K562 (cell line): ENCODE data around the gene PHF24. TPM values are rescaled to one million over a fixed set of nuclear protein-coding genes. Genes with fewer than 3 reads are reported as not detected.

ENCODE experiments used
- ATAC-seq: fragments of 200-7000 bp; cut with Tn5 transposase; 3 replicates; pipeline ENCODE4 v1.9.1; 2020; ENCODE audit warnings: moderate library complexity
- BruUV-seq: library from RNA; stranded (reverse); fragments of 400-500 nt; replicated peaks from 2 replicates; lab custom pipeline; 2021; lab: Mats Ljungman, UMichigan
- CTCF ChIA-PET: fragments of 300-600 bp; formaldehyde crosslinking; extraction: SDS; loops from one replicate; lab custom pipeline; 2021; ENCODE audit warnings: low intra/inter-chr PET ratio; lab: Yijun Ruan, JAX
- POLR2A ChIA-PET: fragments of 300-600, 350-650 bp; sonication (Branson Sonifier 250); formaldehyde crosslinking; extraction: SDS; loops from one replicate; lab custom pipeline; 2021; ENCODE audit warnings: antibody characterized with exemption, inconsistent platforms; lab: Yijun Ruan, JAX
- DNase-seq, 4 experiments: peaks; one replicate each; pipeline versions ENCODE4 v3.0.0 to v3.0.0-alpha.2; 2011 to 2018; ENCODE audit warnings: low spot score in 3 of 4, mixed read lengths in 3 of 4; ENCODE audit errors: extremely low read depth in 1 of 4
- FAIRE-seq: peaks from 2 replicates; lab custom pipeline; 2011; peaks lifted over from hg19 to GRCh38; lab: Jason Lieb, UNC
- H2AFZ ChIP-seq: 2 replicates; pipeline ENCODE4 v1.6.0; 2011; ENCODE audit warnings: low read depth, low read length, control low read depth, inconsistent platforms
- H3K27ac ChIP-seq: fragments of 200-600 bp; 3 replicates; pipeline ENCODE4 v1.8.0; 2011; ENCODE audit warnings: low read depth, mild to moderate bottlenecking, control low read depth, inconsistent platforms, low read length, moderate library complexity, mixed read lengths; ENCODE audit errors: extremely low read depth
- H3K27me3 ChIP-seq, 2 experiments: fragments of 300-600 bp in 1 of 2; 2 replicates in 1 of 2; 3 replicates in 1 of 2; pipeline versions ENCODE4 v1.6.0 to v1.8.0; 2011; ENCODE audit warnings: inconsistent platforms in 2 of 2, low read length in 2 of 2, mild to moderate bottlenecking in 1 of 2, mixed read lengths in 1 of 2, moderate library complexity in 1 of 2; ENCODE audit not compliant: control insufficient read depth in 2 of 2, insufficient read depth in 2 of 2
- H3K36me3 ChIP-seq: fragments of 300-600 bp; 3 replicates; pipeline ENCODE4 v1.8.0; 2011; ENCODE audit warnings: mild to moderate bottlenecking, low read length, inconsistent platforms; ENCODE audit not compliant: control insufficient read depth, insufficient read depth
- H3K4me1 ChIP-seq, 2 experiments: fragments of 200-600 bp in 1 of 2; replicated peaks in 1 of 2; 2 replicates in 1 of 2; 3 replicates in 1 of 2; pipeline versions ENCODE4 v1.5.1 to v1.8.0; 2011; ENCODE audit warnings: inconsistent platforms in 2 of 2, low read length in 2 of 2, mild to moderate bottlenecking in 1 of 2, mixed read lengths in 1 of 2, moderate library complexity in 1 of 2; ENCODE audit not compliant: control insufficient read depth in 2 of 2, insufficient read depth in 2 of 2
- H3K4me2 ChIP-seq: 2 replicates; pipeline ENCODE4 v1.6.1; 2011; ENCODE audit warnings: low read length, control low read depth, inconsistent platforms, mixed read lengths; ENCODE audit not compliant: insufficient read depth
- H3K4me3 ChIP-seq: fragments of 200-600 bp; sonication (generic), shearing (Covaris generic); 2 replicates; pipeline ENCODE4 v1.5.1; 2016; ENCODE audit warnings: control low read depth, inconsistent platforms
- H3K79me2 ChIP-seq: fragments of 200-600 bp; 3 replicates; pipeline ENCODE4 v1.8.0; 2011; ENCODE audit warnings: low read length, inconsistent platforms; ENCODE audit not compliant: control insufficient read depth, insufficient read depth
- H3K9ac ChIP-seq, 2 experiments: 2 replicates each; pipeline versions ENCODE4 v1.6.0 to v1.6.1; 2011; ENCODE audit warnings: low read depth in 2 of 2, low read length in 2 of 2, control low read depth in 1 of 2, inconsistent platforms in 1 of 2, mild to moderate bottlenecking in 1 of 2, mixed read lengths in 1 of 2; ENCODE audit not compliant: insufficient read depth in 1 of 2
- H3K9me1 ChIP-seq: one replicate; pipeline ENCODE4 v1.6.0; 2011; ENCODE audit warnings: inconsistent platforms, mild to moderate bottlenecking, low read length, moderate library complexity; ENCODE audit not compliant: control insufficient read depth, insufficient read depth
- H3K9me3 ChIP-seq: replicated peaks from 2 replicates; pipeline ENCODE4 v1.5.1; 2011; ENCODE audit warnings: low read depth, low read length, inconsistent platforms; ENCODE audit not compliant: control insufficient read depth, insufficient read depth
- H4K20me1 ChIP-seq: replicated peaks from 2 replicates; pipeline ENCODE4 v1.6.1; 2011; ENCODE audit warnings: low read length, inconsistent platforms, mixed read lengths; ENCODE audit not compliant: control insufficient read depth, insufficient read depth
- ATF3 ChIP-seq, 2 experiments: fragments of 450-650 bp in 1 of 2; sonication (generic) in 1 of 2; formaldehyde crosslinking in 1 of 2; IDR thresholded peaks in 1 of 2; conservative IDR thresholded peaks in 1 of 2; 2 replicates each; pipeline versions ENCODE4 v1.6.1 to v1.8.1; 2016 to 2023; ENCODE audit warnings: mild to moderate bottlenecking in 2 of 2, moderate library complexity in 2 of 2, inconsistent platforms in 1 of 2, missing genetic modification reagents in 1 of 2
- BRF2 ChIP-seq: IDR thresholded peaks from 3 replicates; pipeline ENCODE4 v1.6.1; 2011; ENCODE audit warnings: borderline replicate concordance, mild to moderate bottlenecking; ENCODE audit not compliant: insufficient read length, insufficient read depth
- CHD2 ChIP-seq: IDR thresholded peaks from 2 replicates; pipeline ENCODE4 v1.6.1; 2011; ENCODE audit warnings: low read depth, low read length
- ESRRB ChIP-seq: fragments of 250-450 bp; sonication (Bioruptor Pico); IDR thresholded peaks from 2 replicates; pipeline ENCODE4 v1.5.0; 2020; ENCODE audit warnings: mild to moderate bottlenecking, moderate library complexity, borderline replicate concordance
- ETV1 ChIP-seq: fragments of 450-650 bp; conservative IDR thresholded peaks from 2 replicates; pipeline ENCODE4 v1.6.1; 2016; ENCODE audit warnings: missing genetic modification characterization, control low read depth, low read depth, missing compliant biosample characterization
- KAT2B ChIP-seq: IDR thresholded peaks from one replicate; pipeline ENCODE4 v1.6.1; 2012; ENCODE audit warnings: low read depth, mild to moderate bottlenecking, control low read depth, inconsistent platforms, low read length, moderate library complexity
- KAT8 ChIP-seq: fragments of 450-650 bp; IDR thresholded peaks from 2 replicates; pipeline ENCODE4 v1.6.1; 2016; ENCODE audit warnings: low read depth, mild to moderate bottlenecking
- MEF2A ChIP-seq: IDR thresholded peaks from 2 replicates; pipeline ENCODE4 v1.6.1; 2011; ENCODE audit warnings: low read depth, mild to moderate bottlenecking, low read length, moderate library complexity; ENCODE audit not compliant: control insufficient read depth
- NEUROD1 ChIP-seq: fragments of 150-350 bp; IDR thresholded peaks from 2 replicates; pipeline ENCODE4 v1.6.1; 2014; ENCODE audit warnings: borderline replicate concordance, low read length, low read depth; ENCODE audit not compliant: partially characterized antibody
- RAD21 ChIP-seq, 2 experiments: fragments of 250-450 bp in 1 of 2; fragments of 450-650 bp in 1 of 2; sonication (Bioruptor Pico) in 1 of 2; formaldehyde crosslinking in 1 of 2; IDR thresholded peaks in 1 of 2; conservative IDR thresholded peaks in 1 of 2; 2 replicates each; pipeline versions ENCODE4 v1.4.0 to v1.8.0; 2020 to 2022; ENCODE audit warnings: mild to moderate bottlenecking in 2 of 2, moderate library complexity in 1 of 2
- RBBP5 ChIP-seq: fragments of 200-600 bp; sonication (generic); IDR thresholded peaks from 2 replicates; pipeline ENCODE4 v1.6.1; 2012; ENCODE audit warnings: borderline replicate concordance, mild to moderate bottlenecking, low read length, control low read depth, inconsistent platforms; ENCODE audit not compliant: insufficient read depth, poor library complexity, severe bottlenecking
- SIN3B ChIP-seq: fragments of 450-650 bp; IDR thresholded peaks from 2 replicates; pipeline ENCODE4 v1.6.1; 2017; ENCODE audit warnings: low read depth, mild to moderate bottlenecking, moderate library complexity
- SIX5 ChIP-seq, 2 experiments: IDR thresholded peaks; 2 replicates each; pipeline ENCODE4 v1.6.1; 2011; ENCODE audit warnings: low read length in 2 of 2, borderline replicate concordance in 1 of 2, low read depth in 1 of 2, mild to moderate bottlenecking in 1 of 2, moderate library complexity in 1 of 2; ENCODE audit not compliant: insufficient read depth in 1 of 2
- SOX6 ChIP-seq: fragments of 450-650 bp; IDR thresholded peaks from 2 replicates; pipeline ENCODE4 v1.6.1; 2014; ENCODE audit warnings: mild to moderate bottlenecking
- ZEB2 ChIP-seq: fragments of 450-650 bp; IDR thresholded peaks from 2 replicates; pipeline ENCODE4 v1.6.1; 2016
- ZNF445 ChIP-seq: fragments of 250-450 bp; sonication (Bioruptor Pico); IDR thresholded peaks from 2 replicates; pipeline ENCODE4 v1.4.0; 2020; ENCODE audit warnings: low read depth, mild to moderate bottlenecking, moderate library complexity
- ZNF584 ChIP-seq: fragments of 200-800 bp; sonication (Bioruptor generic); IDR thresholded peaks from 2 replicates; pipeline ENCODE4 v1.6.1; 2016; ENCODE audit warnings: low read depth, mild to moderate bottlenecking, missing genetic modification characterization, missing compliant biosample characterization
- WGBS: fragments of 100-300 bp; shearing (Covaris generic); methylation state at CpG from one replicate; pipeline ENCODE4 v1.1.6; 2016; ENCODE audit warnings: low coverage, mixed read lengths; ENCODE audit not compliant: insufficient coverage; ENCODE audit errors: missing lambda C conversion rate; 5-methylcytosine and 5-hydroxymethylcytosine counted together
- in situ Hi-C: fragments of 300-500 bp; cut with MboI; formaldehyde crosslinking; loops from 4 replicates; pipeline ENCODE4 v1.15.0; 2018; ENCODE audit warnings: inconsistent platforms, mixed read lengths
- intact Hi-C: fragments of 100-400 bp; cut with micrococcal nuclease; formaldehyde crosslinking; loops from 2 replicates; pipeline ENCODE4 v1.14.2; 2022
- polyA plus RNA-seq, 8 experiments: library from polyadenylated mRNA; depleted of rRNA in 4 of 8; stranded (reverse) in 5 of 8; unstranded in 3 of 8; fragments of >200 nt; fragmentation: Nextera tagmentation in 2 of 8; fragmentation: Illumina TruSeq in 1 of 8; extraction: Ambion mirVana in 2 of 8; extraction: Trizol in 1 of 8; gene quantifications; 2 replicates each; pipeline versions ENCODE4 v1.2.1 to v1.2.3, GENCODE V29; 2011 to 2014; ENCODE audit warnings: inconsistent platforms in 1 of 8, missing spikeins in 1 of 8
- total RNA-seq, 7 experiments: library from RNA; depleted of rRNA in 6 of 7; stranded (reverse); fragments of >200 nt in 6 of 7; fragmentation: Illumina TruSeq in 2 of 7; extraction: Trizol in 2 of 7; gene quantifications; 2 replicates each; pipeline versions ENCODE4 v1.2.1 to v1.2.3, GENCODE V29; 2011 to 2021; ENCODE audit warnings: low replicate concordance in 1 of 7

Gene PHF24
- total and polyA plus RNA-seq, 9 of the 15 experiments (the other 6 are each of a cell fraction or from before 2014, with no cell fraction given): 0.01 TPM; not detected in 7

- TF ChIP-seq ZNF445 (no peak), SIN3B (no peak), KAT2B (no peak), ATF3 (IDR thresholded peaks at IDR 0.05) (no peak), ATF3 (CRISPR knock-in tag; conservative IDR thresholded peaks at IDR 0.05) (no peak), SIX5 (IDR thresholded peaks at IDR 0.05; ENCODE audit: borderline replicate concordance in 1 of 2, insufficient read depth in 1 of 2, low read depth in 1 of 2, low read length in 2 of 2) (no peak), RAD21 (CRISPR knock-in tag; conservative IDR thresholded peaks at IDR 0.05 in 1 of 2, IDR thresholded peaks at IDR 0.05 in 1 of 2) (no peak), NEUROD1 (no peak), ETV1 (no peak), ESRRB (CRISPR knock-in tag) (no peak), KAT8 (no peak)
These were observed 69.3 kb downstream of the PHF24 start (continued) for GRCh38 chr9:35027374-35027773.

GRCh38 chr9:35027860-35028259 is 69.8 kb downstream of the PHF24 start:
- Histone ChIP-seq H3K4me1 (peaks cover 8 to 28% of the 10 kb centered on the region in 2 experiments; a peak in 4 of 5 replicates), H3K9me1 (no peaks in the 10 kb centered on the region), H3K36me3 (no peaks in the 10 kb centered on the region; the same call in 2 of the 3 replicates), H3K4me2 (no peak overlapping the region), H3K4me3 (no peak overlapping the region), H3K27ac (peak overlapping the region; percentile 79; the same call in 1 of the 3 replicates), H3K79me2 (no peaks in the 10 kb centered on the region), H3K27me3 (no peaks in the 10 kb centered on the region), H3K9me3 (no peaks in the 10 kb centered on the region), H4K20me1 (no peaks in the 10 kb centered on the region), H3K9ac (no peak overlapping the region), H2AFZ (no peak overlapping the region)
- TF ChIP-seq ZEB2 (peak; percentile 37; the same call in 1 of the 2 replicates), RBBP5 (no peak), SOX6 (peak; percentile 49; the same call in 1 of the 2 replicates), BRF2 (no peak), MEF2A (no peak), ZNF584 (CRISPR knock-in tag) (no peak), CHD2 (no peak)
- ChIA-PET CTCF (no interaction called here), POLR2A (interaction anchor here (1.0 kb wide), 1 partner anchor 18 kb away, joined by 4 read pairs; no protein-coding TSS in a partner anchor)
- no TSS peak for BruUV-seq
- DNase-seq (no peak), ATAC-seq (no peak), FAIRE-seq (no peak)
- in situ Hi-C loops (no loop called here), intact Hi-C loops (no loop called here)
- 0% methylated on average over 1 of the region's 1 CpG for WGBS
